Progenitor cell of endocrine pancreas (in vitro differentiated cells): ENCODE data around the gene WDR33. TPM values are rescaled to one million over a fixed set of nuclear protein-coding genes. Genes with fewer than 3 reads are reported as not detected.

Experiments
- DNase-seq: peaks from one replicate; pipeline ENCODE4 v3.0.0; 2021; ENCODE audit warnings: low spot score; ENCODE audit not compliant: unreplicated experiment
- H3K27ac Mint-ChIP-seq: 2 replicates; pipeline ENCODE4 v1.8.0; 2021; ENCODE audit warnings: mild to moderate bottlenecking, moderate library complexity, mixed read lengths
- H3K27me3 Mint-ChIP-seq: 2 replicates; pipeline ENCODE4 v1.8.0; 2021; ENCODE audit warnings: mixed read lengths
- H3K36me3 Mint-ChIP-seq: 2 replicates; pipeline ENCODE4 v1.8.0; 2022; ENCODE audit warnings: mixed read lengths; ENCODE audit not compliant: insufficient read depth
- H3K4me1 Mint-ChIP-seq: 2 replicates; pipeline ENCODE4 v1.8.0; 2021; ENCODE audit warnings: low read depth, mixed read lengths
- H3K4me3 Mint-ChIP-seq: 2 replicates; pipeline ENCODE4 v1.8.0; 2021; ENCODE audit warnings: low read depth, mild to moderate bottlenecking, moderate library complexity, mixed read lengths
- H3K9me3 Mint-ChIP-seq: 2 replicates; pipeline ENCODE4 v1.8.0; 2021; ENCODE audit warnings: low read depth, mixed read lengths
- CTCF ChIP-seq: fragments of 200-600 bp; sonication (generic); IDR thresholded peaks from one replicate; pipeline ENCODE4 v1.5.0; 2021; ENCODE audit warnings: antibody characterized with exemption, mild to moderate bottlenecking; ENCODE audit not compliant: unreplicated experiment
- total RNA-seq: library from RNA; stranded (reverse); gene quantifications from 2 replicates; pipeline ENCODE4 v1.2.1, GENCODE V29; 2021

Gene WDR33
- total RNA-seq, 1 donor from 2014 or later: 74.2 TPM

- H3K27me3 Mint-ChIP-seq: peaks cover 55% of the 10 kb centered on the region
- H3K27ac Mint-ChIP-seq: no peak overlapping the region
- H3K4me1 Mint-ChIP-seq: peaks cover 6% of the 10 kb centered on the region
- no peak overlapping the region for H3K4me3 Mint-ChIP-seq
- H3K36me3 Mint-ChIP-seq: no peaks in the 10 kb centered on the region
- no peak for DNase-seq
- TF ChIP-seq CTCF: no peak
- no peaks in the 10 kb centered on the region for H3K9me3 Mint-ChIP-seq
Measured at GRCh38 chr2:127679680-127680361, 131.2 kb downstream of the WDR33 start.

DNA sequence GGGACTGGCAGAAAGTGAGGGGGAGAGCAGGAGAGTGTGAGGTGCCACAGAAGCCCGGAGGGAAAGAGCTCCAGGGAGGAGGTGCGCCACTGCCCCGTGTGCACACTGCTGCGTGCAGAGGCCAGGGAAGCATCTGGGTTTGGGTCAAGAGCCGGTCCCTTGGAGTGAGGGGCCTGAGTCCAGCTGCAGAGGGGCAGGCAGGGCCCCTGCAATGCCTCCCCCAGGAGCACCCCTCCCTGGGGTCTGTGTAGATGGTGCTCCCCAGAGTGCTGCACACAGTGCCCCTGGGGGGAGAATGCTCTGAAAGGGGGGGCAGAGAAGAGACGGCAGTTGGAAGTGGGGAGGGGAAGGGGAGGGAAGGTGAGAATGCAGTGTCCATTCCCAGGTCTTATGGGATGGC, 132.0 kb downstream of the WDR33 start:
- Mint-ChIP-seq H3K4me3 (no peak overlapping the region), H3K27me3 (peaks cover 60% of the 10 kb centered on the region), H3K27ac (no peak overlapping the region), H3K4me1 (peaks cover 10% of the 10 kb centered on the region), H3K36me3 (no peaks in the 10 kb centered on the region), H3K9me3 (no peaks in the 10 kb centered on the region)
- TF ChIP-seq CTCF: no peak
- no peak for DNase-seq

DNA sequence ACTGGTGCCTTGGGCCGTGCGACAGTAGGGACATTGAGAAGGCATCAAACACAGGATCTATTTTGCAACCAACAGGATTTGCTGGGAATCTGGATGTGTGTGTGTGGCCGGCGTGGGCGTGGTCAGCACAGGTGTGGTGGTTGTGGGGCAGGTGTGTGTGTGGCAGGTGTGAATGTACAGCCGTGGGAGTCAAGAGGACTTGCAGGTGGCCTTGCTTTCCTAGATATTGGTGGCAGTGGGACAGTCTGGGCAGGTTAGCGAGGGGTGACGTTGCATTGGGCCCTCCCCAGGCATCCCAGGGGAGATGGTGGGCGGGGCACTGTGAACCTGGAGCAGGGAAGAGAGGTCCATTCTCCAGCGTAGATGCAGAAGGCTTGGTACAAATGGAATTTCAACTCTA, 132.4 kb downstream of the WDR33 start:
- TF ChIP-seq CTCF: no peak
- Mint-ChIP-seq H3K36me3 (no peaks in the 10 kb centered on the region), H3K4me3 (no peak overlapping the region), H3K4me1 (peaks cover 10% of the 10 kb centered on the region), H3K27me3 (peaks cover 61% of the 10 kb centered on the region), H3K27ac (no peak overlapping the region), H3K9me3 (no peaks in the 10 kb centered on the region)
- DNase-seq: no peak

- H3K27me3 Mint-ChIP-seq: peaks cover 70% of the 10 kb centered on the region
- H3K4me3 Mint-ChIP-seq: no peak overlapping the region
Measured at GRCh38 chr2:127676906-127677305, 134.1 kb downstream of the WDR33 start.

More at GRCh38 chr2:127676906-127677305, 134.1 kb downstream of the WDR33 start:
- TF ChIP-seq CTCF: no peak
- no peaks in the 10 kb centered on the region for H3K36me3 Mint-ChIP-seq
- no peak overlapping the region for H3K27ac Mint-ChIP-seq
- no peaks in the 10 kb centered on the region for H3K9me3 Mint-ChIP-seq
- H3K4me1 Mint-ChIP-seq: peaks cover 10% of the 10 kb centered on the region
- DNase-seq: no peak
